KOPT-K1 (cell line): ENCODE results near the gene ENOX2.

Experiments used
- H3K27ac ChIP-seq: fragments of 200-600 bp; sonication (generic); 2 replicates; pipeline ENCODE4 v1.5.1; 2016; ENCODE audit warnings: antibody characterized with exemption, mild to moderate bottlenecking, low read depth, low read length; ENCODE audit not compliant: poor library complexity, severe bottlenecking
- H3K36me3 ChIP-seq: fragments of 200-600 bp; sonication (generic); 2 replicates; pipeline ENCODE4 v1.5.1; 2017; ENCODE audit warnings: antibody characterized with exemption, mild to moderate bottlenecking, low read length, moderate library complexity; ENCODE audit not compliant: insufficient read depth
- H3K9me3 ChIP-seq: fragments of 200-600 bp; sonication (generic); 2 replicates; pipeline ENCODE4 v1.5.1; 2017; ENCODE audit warnings: antibody characterized with exemption, low read length, mild to moderate bottlenecking; ENCODE audit not compliant: insufficient read depth, poor library complexity, severe bottlenecking

The ENOX2 gene

DNA sequence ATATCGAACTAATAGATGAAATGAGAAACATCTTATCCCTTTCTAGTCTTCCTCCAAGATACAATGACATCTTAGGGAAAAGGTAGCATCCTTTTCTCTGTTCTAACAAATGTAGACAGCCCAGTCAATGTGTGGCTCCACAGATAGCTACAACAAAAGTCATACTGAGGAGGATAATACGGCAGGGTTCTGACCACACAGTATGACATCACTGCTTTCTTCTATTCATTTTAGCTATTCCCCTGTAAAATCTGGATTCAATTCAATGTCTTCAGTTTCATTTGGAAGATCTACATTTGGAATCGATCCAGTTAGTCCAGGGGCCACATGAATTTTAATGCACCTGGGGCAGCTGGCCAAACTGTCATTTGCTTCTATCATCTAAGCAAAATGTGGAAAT lies 51.4 kb downstream of the ENOX2 start:
- Histone ChIP-seq H3K27ac (no peak overlapping the region), H3K36me3 (no peaks in the 10 kb centered on the region), H3K9me3 (no peaks in the 10 kb centered on the region)

DNA sequence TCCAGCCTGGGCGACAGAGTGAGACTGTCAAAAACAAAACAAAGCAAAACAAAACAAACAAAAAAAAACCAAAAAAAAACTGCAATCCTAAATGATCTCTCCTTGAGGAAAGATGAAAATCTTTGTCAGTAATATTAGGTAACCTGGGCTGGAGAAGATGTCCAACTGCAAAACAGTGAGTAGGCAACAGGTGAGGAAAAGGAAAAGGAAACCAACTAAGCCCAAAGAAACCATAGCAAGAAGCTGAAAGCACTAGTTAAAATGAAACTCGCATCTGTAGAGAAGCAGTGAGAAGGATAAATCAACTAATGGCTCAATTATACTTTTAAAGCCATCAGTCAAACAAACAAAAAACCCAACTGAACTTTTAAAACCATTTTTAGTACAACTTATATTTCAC lies 54.2 kb downstream of the ENOX2 start:
- Histone ChIP-seq H3K36me3 (no peaks in the 10 kb centered on the region), H3K27ac (no peak overlapping the region), H3K9me3 (no peaks in the 10 kb centered on the region)

- Histone ChIP-seq H3K36me3 (no peaks in the 10 kb centered on the region), H3K27ac (no peak overlapping the region), H3K9me3 (no peaks in the 10 kb centered on the region)
Measured at GRCh38 chrX:130846746-130847145, 56.3 kb downstream of the ENOX2 start.

DNA sequence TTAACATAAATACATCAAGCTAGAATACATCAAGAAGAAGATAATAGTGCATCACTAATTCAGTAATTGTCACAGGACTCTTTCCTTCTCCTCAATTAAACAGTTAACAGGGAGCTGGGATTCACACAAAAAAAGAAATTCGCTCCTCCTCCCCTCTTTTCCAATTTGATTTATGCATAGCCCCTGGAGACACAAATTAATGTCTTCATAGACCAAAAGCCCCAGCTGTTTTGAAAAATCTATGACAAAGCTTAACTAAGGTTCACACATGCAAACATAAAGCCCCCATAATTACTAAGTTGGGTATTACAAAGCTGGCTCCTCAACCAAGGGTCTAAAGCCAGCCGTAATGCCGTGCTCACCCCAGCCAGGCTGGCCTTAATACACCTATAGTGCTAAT lies 61.2 kb downstream of the ENOX2 start:
- Histone ChIP-seq H3K9me3 (no peaks in the 10 kb centered on the region), H3K36me3 (no peaks in the 10 kb centered on the region), H3K27ac (no peak overlapping the region)

DNA sequence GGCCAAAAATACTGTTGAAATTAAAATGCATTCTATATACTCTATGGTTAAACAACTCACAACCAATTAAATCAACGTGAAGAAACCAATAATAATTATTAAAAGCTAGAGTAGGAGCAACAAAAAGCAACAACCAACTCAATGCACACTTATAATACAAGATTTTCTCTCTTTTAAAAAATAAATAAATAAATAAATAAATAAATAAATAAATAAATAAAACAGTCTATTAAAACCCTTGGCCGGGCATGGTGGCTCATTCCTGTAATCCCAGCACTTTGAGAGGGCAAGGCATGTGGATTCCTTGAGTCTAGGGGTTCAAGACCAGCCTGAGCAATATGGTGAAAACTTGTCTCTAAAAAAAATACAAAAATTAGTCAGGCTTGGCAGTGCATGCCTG lies 62.7 kb downstream of the ENOX2 start:
- Histone ChIP-seq H3K9me3 (no peaks in the 10 kb centered on the region), H3K36me3 (no peaks in the 10 kb centered on the region)

DNA sequence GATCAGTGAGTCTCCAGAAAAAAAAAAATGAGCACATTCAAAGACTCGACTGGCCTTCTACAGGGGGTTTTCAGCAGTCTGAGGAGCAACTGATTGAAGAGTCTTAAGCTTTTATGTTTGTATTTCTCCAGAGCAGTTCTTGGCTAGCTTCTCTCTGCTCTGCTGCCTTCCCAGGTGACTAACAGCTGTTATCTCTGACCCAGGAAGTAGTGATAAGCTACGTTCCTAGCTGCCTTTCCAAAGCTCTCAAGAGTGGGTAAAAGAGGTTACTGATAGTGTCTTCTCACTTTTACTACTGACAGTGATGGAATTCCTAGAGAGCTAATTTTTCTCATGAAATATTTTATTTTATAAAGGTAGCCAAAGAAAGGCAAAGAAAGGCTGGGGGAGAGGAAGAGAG lies 66.6 kb downstream of the ENOX2 start:
- H3K9me3 ChIP-seq: no peaks in the 10 kb centered on the region
- no peaks in the 10 kb centered on the region for H3K36me3 ChIP-seq
- no peak overlapping the region for H3K27ac ChIP-seq

More for the DNA sequence above, 62.7 kb downstream of the ENOX2 start:
- H3K27ac ChIP-seq: no peak overlapping the region

GRCh38 chrX:130834830-130835229 lies 68.2 kb downstream of the ENOX2 start:
- no peaks in the 10 kb centered on the region for H3K36me3 ChIP-seq

DNA sequence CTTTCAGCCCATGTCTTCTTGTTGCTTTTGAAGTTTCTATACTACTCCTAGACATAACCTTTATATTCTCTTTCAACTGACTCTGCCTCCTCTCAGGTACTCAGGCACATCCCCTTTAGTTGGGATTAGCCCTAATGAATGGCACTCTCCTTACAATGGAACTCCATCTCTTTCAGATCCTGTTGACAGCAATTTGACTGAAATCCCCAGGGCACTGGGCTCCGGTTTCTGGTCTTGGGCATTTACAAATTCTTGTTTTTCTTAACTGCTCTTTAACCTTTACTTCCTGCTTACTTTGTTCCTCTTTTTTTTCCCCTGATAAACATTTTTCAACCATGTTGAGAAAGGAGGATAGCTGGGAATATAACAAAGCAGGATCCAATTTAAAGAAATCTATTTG lies 68.9 kb downstream of the ENOX2 start:
- no peaks in the 10 kb centered on the region for H3K9me3 ChIP-seq
- H3K27ac ChIP-seq: no peak overlapping the region
- no peaks in the 10 kb centered on the region for H3K36me3 ChIP-seq

More at GRCh38 chrX:130834830-130835229, 68.2 kb downstream of the ENOX2 start:
- H3K27ac ChIP-seq: no peak overlapping the region
- no peaks in the 10 kb centered on the region for H3K9me3 ChIP-seq

- Histone ChIP-seq H3K9me3 (no peaks in the 10 kb centered on the region), H3K27ac (no peak overlapping the region), H3K36me3 (no peaks in the 10 kb centered on the region)
Measured at GRCh38 chrX:130831347-130831722, 71.7 kb downstream of the ENOX2 start.

DNA sequence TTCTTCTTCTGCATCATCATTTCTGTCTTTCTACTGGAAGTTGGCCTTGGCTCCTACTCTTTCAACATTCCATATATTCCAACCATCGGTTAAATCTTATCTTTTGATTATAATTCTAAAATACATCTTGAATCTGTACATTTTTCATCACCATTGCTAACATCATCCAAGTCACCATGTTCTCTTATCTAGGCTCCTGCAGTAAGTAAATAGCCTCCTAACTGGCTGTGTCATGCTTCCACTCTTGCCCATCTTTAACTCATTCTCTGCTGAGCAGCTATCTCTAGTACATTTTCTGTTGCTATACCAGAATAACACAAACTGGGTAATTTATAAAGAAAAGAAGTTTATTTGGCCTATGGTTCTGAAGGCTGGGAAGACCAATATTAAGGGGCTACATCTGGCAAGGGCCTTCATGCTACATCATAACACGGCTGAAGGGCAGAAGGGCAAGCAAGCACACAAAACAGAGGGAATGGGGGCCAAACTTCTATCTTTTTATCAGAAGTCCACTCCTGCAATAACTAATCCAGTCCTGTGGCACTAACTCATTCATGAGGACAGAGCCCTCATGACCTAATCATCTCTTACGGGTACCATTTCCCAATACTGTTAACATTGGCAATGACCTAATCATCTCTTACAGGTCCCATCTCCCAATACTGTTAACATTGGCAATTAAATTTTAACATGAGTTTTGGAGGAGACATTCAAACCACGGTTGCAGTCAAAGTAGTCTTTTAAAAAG lies 72.2 kb downstream of the ENOX2 start:
- H3K9me3 ChIP-seq: no peaks in the 10 kb centered on the region
- H3K27ac ChIP-seq: no peak overlapping the region

GRCh38 chrX:130829526-130830515 lies 73.2 kb downstream of the ENOX2 start:
- H3K36me3 ChIP-seq: no peaks in the 10 kb centered on the region
- no peaks in the 10 kb centered on the region for H3K9me3 ChIP-seq
- no peak overlapping the region for H3K27ac ChIP-seq

More for the DNA sequence above, 72.2 kb downstream of the ENOX2 start:
- H3K36me3 ChIP-seq: no peaks in the 10 kb centered on the region

DNA sequence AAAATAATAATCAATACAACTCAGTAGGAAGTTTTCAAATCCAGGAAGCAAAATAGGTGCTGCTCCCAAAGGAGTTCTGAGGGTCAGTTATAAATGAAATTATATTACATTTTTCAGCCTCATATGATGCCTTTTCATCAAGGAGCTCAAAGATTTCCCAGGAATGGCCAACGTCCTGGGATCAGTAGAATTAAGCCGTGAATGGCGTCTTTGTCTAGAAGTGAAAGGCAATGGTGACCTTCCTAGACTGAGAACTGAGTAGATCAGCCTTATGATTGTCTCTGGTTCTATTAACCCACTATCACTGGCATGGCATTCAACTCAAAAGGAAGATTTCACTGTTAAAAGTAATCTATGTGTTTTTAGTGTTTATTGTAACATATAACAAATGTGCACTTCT lies 74.4 kb downstream of the ENOX2 start:
- Histone ChIP-seq H3K27ac (no peak overlapping the region), H3K9me3 (no peaks in the 10 kb centered on the region), H3K36me3 (no peaks in the 10 kb centered on the region)

- no peak overlapping the region for H3K27ac ChIP-seq
- H3K36me3 ChIP-seq: no peaks in the 10 kb centered on the region
- H3K9me3 ChIP-seq: no peaks in the 10 kb centered on the region
Measured at GRCh38 chrX:130827648-130828047, 75.4 kb downstream of the ENOX2 start.

- Histone ChIP-seq H3K27ac (no peak overlapping the region), H3K36me3 (no peaks in the 10 kb centered on the region)
Measured at GRCh38 chrX:130826249-130826648, 76.8 kb downstream of the ENOX2 start.

DNA sequence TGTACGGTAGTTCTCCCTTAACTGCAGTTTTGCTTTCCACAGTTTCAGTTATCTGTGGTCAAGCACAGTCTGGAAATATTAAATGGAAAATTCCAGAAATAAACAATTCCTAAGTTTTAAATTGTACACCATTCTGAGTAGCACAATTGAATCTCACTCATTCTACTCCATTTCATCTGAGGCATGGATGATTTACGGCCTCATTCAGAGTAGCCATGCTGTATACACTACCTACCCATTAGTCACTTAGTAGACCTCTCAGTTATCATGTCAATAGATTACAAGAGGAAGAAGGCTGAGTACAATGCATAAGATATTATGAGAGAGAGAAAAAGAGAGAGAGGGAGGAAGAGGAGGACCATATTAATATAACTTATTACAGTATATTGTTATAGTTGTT lies 77.5 kb downstream of the ENOX2 start:
- Histone ChIP-seq H3K27ac (no peak overlapping the region), H3K36me3 (no peaks in the 10 kb centered on the region), H3K9me3 (no peaks in the 10 kb centered on the region)

More at GRCh38 chrX:130826249-130826648, 76.8 kb downstream of the ENOX2 start:
- no peaks in the 10 kb centered on the region for H3K9me3 ChIP-seq
